ENCODE data around the gene SORCS2.

The SORCS2 gene

GRCh38 chr4:7614350-7614949 is 422.1 kb downstream of the SORCS2 start:
- no peak for DNase-seq (ENCODE audit: low read depth)

GRCh38 chr4:7616193-7616592 is 423.9 kb downstream of the SORCS2 start:
- DNase-seq (ENCODE audit: low read depth), result no peak

- DNase-seq (ENCODE audit: low read depth), result no peak
These were observed 426.0 kb downstream of the SORCS2 start for GRCh38 chr4:7618361-7618760.

GRCh38 chr4:7620086-7620813 is 427.9 kb downstream of the SORCS2 start:
- no peak for DNase-seq (ENCODE audit: low read depth)

- DNase-seq (ENCODE audit: low read depth), result no peak
These were observed 428.5 kb downstream of the SORCS2 start for GRCh38 chr4:7620814-7621176.

GRCh38 chr4:7621252-7622035 is 429.1 kb downstream of the SORCS2 start:
- DNase-seq (ENCODE audit: low read depth), result no peak

GRCh38 chr4:7622371-7622770 is 430.0 kb downstream of the SORCS2 start:
- DNase-seq (ENCODE audit: low read depth), result no peak

GRCh38 chr4:7623468-7623867 is 431.1 kb downstream of the SORCS2 start:
- DNase-seq (ENCODE audit: low read depth), result no peak

GRCh38 chr4:7624396-7624980 is 432.1 kb downstream of the SORCS2 start:
- DNase-seq (ENCODE audit: low read depth), result peak; percentile 17

GRCh38 chr4:7625071-7625470 is 432.7 kb downstream of the SORCS2 start:
- DNase-seq (ENCODE audit: low read depth), result peak; percentile 27

- DNase-seq (ENCODE audit: low read depth), result no peak
These were observed 434.2 kb downstream of the SORCS2 start for GRCh38 chr4:7626531-7626930.

- DNase-seq (ENCODE audit: low read depth), result no peak
These were observed 435.2 kb downstream of the SORCS2 start for GRCh38 chr4:7627251-7628250.

GRCh38 chr4:7628432-7628831 is 436.1 kb downstream of the SORCS2 start:
- DNase-seq (ENCODE audit: low read depth), result no peak

- no peak for DNase-seq (ENCODE audit: low read depth)
These were observed 437.3 kb downstream of the SORCS2 start for GRCh38 chr4:7629501-7630254.

- peak; percentile 73 for DNase-seq (ENCODE audit: low read depth)
These were observed 438.4 kb downstream of the SORCS2 start for GRCh38 chr4:7630568-7631287.

- no peak for DNase-seq (ENCODE audit: low read depth)
These were observed 439.1 kb downstream of the SORCS2 start for GRCh38 chr4:7631288-7632014.

- DNase-seq (ENCODE audit: low read depth), result no peak
These were observed 440.0 kb downstream of the SORCS2 start for GRCh38 chr4:7632341-7632740.

- no peak for DNase-seq (ENCODE audit: low read depth)
These were observed 440.6 kb downstream of the SORCS2 start for GRCh38 chr4:7632971-7633370.

- no peak for DNase-seq (ENCODE audit: low read depth)
These were observed 442.4 kb downstream of the SORCS2 start for GRCh38 chr4:7634661-7635251.
